ENCODE measurements around the gene VEGFD.

VEGFD gene, protein sequence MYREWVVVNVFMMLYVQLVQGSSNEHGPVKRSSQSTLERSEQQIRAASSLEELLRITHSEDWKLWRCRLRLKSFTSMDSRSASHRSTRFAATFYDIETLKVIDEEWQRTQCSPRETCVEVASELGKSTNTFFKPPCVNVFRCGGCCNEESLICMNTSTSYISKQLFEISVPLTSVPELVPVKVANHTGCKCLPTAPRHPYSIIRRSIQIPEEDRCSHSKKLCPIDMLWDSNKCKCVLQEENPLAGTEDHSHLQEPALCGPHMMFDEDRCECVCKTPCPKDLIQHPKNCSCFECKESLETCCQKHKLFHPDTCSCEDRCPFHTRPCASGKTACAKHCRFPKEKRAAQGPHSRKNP

GRCh38 chrX:15384304-15384703, at the start of gene VEGFD:
TSS of gene VEGFD (minus strand) at chrX:15384413. CDS start at chrX:15383946, 467 bp downstream.
- DNase-seq = no peak

GRCh38 chrX:15430584-15430983, 46.4 kb upstream of the VEGFD start:
- DNase-seq = no peak

GRCh38 chrX:15430076-15430475, 45.9 kb upstream of the VEGFD start:
- DNase-seq = no peak

GRCh38 chrX:15425024-15425423, 40.8 kb upstream of the VEGFD start:
- no peak for DNase-seq

DNA sequence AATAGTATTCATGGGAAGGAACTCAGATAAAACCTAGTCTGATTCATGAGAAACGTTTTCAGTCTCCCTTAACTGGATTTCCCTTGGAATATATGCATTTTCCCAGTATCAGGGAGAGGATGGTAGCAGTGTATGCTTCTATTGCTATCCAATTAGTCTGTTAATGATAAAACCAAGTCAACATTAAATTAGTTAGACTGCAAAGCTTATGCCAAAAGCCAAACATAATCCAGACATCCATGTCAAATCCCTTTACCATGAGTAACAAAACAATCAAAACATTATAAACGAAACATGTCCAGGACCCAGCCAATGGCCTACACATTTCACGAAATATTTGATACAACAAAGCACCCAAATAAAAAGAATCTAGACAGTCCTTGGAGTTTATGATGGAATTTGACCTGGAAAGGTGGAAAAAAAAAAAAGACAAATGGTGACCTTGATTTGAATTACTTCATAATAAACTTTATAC, 34.5 kb upstream of the VEGFD start:
- no peak for DNase-seq

DNA sequence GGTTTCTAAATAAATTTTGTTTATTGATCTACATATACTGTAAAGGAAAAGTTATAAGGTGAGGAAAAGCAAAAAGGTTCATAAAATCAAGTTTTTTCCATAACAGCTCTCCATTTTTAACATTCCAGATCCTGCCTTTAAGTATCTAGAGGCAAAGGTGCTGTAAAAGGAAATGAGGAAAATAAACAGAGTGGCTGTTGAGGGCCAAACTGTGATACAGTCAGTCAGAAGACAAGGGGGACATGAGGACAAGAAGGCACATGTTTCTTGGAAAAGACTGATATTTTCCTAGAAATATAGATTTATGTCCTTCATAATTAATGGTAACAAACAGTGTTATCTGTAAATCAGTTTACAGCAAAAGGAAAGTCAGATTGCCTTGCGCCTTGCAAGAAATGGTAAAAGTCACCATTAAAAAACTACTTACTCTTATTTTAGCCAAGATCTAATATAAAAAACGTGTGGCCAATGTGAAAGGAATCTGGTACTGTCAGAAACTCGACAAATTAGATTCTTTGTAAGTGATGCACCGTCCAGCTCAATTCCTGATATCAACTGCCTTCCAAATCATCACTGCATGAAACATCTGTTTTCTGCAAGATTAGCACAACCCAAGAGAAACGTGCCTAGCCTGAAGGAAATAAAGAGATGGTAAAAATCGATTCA, 34.0 kb upstream of the VEGFD start:
- no peak for DNase-seq

GRCh38 chrX:15416133-15416993, 32.1 kb upstream of the VEGFD start:
- DNase-seq = peak; percentile 1

DNA sequence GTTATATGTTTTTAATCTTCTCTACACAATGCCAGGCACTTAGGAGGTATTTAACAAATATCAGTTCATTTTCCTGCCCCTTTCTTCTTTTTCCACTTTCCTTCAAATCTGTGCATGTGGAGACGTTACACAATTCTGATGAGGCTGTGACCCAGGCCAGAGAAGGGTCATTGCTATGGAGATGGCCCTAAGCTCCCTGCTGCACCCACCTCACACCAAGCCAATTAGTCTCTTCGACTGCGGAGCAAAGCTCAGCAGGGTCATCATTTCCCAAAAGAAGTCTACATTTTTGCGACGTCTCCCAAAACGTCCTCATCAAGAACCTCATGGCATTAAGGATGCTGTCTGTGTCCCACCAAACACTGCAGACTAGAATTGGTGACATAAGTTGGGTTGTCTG, 28.9 kb upstream of the VEGFD start:
- no peak for DNase-seq

GRCh38 chrX:15410947-15411346, 26.7 kb upstream of the VEGFD start:
- no peak for DNase-seq

DNA sequence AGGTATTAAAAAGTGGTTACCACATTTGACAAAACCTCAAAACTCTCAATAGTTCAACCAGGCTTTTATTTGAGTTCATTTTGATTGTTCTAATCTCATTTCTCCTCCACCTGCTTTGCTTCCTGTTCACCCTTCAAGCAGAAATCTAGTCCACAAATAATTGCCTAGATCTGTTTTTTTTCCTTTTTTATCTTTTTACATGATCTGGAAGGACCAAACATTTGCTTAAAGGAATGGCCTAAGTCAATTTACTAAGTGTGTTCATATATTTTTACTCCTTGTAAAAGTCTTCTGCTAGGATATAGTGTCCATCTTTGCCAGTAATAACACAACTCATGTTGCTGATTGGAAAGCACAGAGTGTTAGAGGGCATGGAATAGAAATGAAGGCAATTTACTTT, 26.2 kb upstream of the VEGFD start:
- DNase-seq = no peak

DNA sequence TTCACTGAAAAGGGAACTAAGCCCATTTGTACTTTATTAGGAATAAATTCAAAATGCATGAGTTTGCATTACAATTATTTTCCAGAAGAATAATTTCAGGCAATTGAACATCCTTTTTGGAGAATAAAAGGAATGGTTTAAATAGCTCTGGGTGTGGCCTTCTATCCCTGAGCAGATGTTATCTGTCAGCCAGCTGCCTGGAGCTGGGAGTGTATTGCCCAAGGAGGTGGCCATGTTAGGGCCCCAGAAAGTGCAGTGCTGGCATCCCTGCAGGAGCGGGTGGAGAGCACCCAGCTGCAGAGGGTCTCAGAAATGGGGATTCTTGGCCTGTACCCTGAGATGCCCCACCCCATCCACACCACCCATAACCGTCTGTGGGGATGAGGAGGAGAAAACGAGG, 21.6 kb upstream of the VEGFD start:
- no peak for DNase-seq

- DNase-seq = no peak
These were observed 20.3 kb upstream of the VEGFD start for GRCh38 chrX:15404401-15405096.

GRCh38 chrX:15401378-15401777, 17.2 kb upstream of the VEGFD start:
- DNase-seq = no peak

DNA sequence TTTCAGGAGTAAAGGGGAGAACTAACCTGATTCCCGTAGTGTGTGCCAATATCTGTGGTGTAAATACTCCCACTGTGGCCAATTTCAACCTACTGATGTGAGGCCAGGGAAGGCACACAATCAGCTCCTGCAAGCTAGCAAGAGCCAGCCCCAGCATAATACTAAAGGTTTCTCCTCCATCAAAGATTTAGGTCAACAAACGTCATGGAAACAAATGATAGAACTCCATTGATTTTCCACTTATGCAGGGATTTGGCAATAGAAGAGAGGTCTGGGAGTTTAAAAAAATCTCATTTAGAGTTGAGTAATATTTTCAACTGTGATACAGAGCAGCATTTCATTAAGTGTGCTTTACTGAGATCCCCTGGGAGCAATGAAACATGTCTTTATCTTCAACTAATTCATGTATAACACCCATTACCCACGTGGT, 15.8 kb upstream of the VEGFD start:
- no peak for DNase-seq

GRCh38 chrX:15398874-15399273, 14.7 kb upstream of the VEGFD start:
- no peak for DNase-seq

- DNase-seq = no peak
These were observed 11.6 kb upstream of the VEGFD start for GRCh38 chrX:15395789-15396188.

DNA sequence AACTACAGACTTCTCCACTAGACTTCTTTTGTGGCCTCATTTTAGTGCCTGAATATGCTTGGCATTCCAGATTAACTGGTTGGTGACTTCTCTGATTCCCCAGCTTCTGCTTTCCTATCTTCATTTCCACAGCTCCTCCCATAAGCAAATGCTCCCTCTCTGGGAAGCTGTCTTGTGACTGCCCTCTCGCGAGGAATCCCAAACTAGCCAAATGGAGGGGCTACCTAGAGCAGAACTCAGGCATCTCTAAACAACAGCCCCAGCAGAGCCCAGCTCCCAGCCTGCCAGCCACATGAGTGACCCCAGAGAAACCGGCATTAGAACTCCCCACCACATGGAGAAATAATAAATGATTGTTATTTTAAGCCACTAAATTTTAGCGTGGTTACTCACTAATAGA, 7.6 kb upstream of the VEGFD start:
- no peak for DNase-seq

GRCh38 chrX:15382813-15383212, 1.4 kb downstream of the VEGFD start:
- no peak for DNase-seq

DNA sequence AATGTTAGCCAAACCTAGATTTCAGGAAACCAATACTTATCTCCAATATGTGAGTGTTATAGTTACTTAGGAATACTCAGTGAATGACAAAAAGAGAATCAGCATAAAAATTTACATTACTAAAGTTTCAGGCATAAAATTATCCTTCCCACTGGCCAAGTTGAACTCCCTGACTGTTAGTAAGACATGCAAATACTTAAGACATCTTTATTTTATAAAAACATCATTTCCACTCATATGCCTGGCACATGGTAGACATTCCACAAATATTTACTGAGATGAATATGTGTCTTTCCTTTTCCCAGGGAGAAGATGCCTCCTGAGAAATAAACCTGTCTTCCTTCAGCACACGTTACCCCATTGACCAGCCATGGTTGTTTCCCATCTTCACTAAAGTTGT, 7.3 kb downstream of the VEGFD start:
- no peak for DNase-seq

DNA sequence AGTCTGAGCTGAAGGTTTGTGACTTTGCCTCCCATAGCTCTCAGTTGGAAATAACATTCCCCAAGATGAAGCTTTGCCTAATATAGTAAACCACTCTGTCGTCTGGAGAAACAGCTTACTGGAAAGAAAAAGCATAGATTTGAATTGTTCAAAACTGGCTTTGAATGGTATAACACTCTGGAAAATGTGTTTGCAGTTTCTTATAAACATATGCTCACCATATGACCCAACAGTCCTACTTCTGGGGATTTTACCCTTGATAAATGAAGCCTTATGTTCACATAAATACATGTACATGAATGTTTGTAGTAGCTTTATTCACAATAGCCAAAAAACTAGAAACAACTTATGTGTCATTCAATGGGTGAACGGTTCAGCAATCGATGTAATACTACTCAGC, 10.2 kb downstream of the VEGFD start:
- no peak for DNase-seq

GRCh38 chrX:15366506-15367352, 17.5 kb downstream of the VEGFD start:
- DNase-seq = no peak

GRCh38 chrX:15359701-15360100, 24.5 kb downstream of the VEGFD start:
- DNase-seq = no peak

Data from stimulated activated CD4-positive, alpha-beta T cell treated with anti-CD3 and anti-CD28 coated beads, Interleukin-1b, Interleukin-23, amount 100 ng/mL, for 48 hours (primary cell).